Activated CD8-positive, alpha-beta T cell treated with anti-CD3 and anti-CD28 coated beads for 36 hours (primary cell): ENCODE measurements around the gene HNRNPAB. TPM values are rescaled to one million over a fixed set of nuclear protein-coding genes. Genes with fewer than 3 reads are reported as not detected.

Experiments used
- ATAC-seq: fragments of 200-7000 bp; cut with Tn5 transposase; one replicate; pipeline ENCODE4 v1.10.0; 2021; ENCODE audit warnings: mild to moderate bottlenecking, moderate library complexity
- CTCF ChIA-PET: fragments of 350-600 bp; sonication (Branson Sonifier 250); formaldehyde crosslinking; loops from one replicate; lab custom pipeline; 2021; ENCODE audit warnings: antibody characterized with exemption; lab: Charles Lee
- POLR2A ChIA-PET: fragments of 350-600 bp; sonication (Branson Sonifier 250); formaldehyde crosslinking; loops from one replicate; lab custom pipeline; 2021; ENCODE audit warnings: antibody characterized with exemption; lab: Charles Lee
- DNase-seq: peaks from one replicate; pipeline ENCODE4 v3.0.0-alpha.2; 2020
- H3K27ac Mint-ChIP-seq: one replicate; pipeline ENCODE4 v1.8.0; 2021; ENCODE audit warnings: mild to moderate bottlenecking, mixed read lengths
- H3K27me3 Mint-ChIP-seq: one replicate; pipeline ENCODE4 v1.8.0; 2021; ENCODE audit warnings: mixed read lengths
- H3K36me3 Mint-ChIP-seq: one replicate; pipeline ENCODE4 v1.8.0; 2021; ENCODE audit warnings: low read depth, mixed read lengths
- H3K4me1 Mint-ChIP-seq: one replicate; pipeline ENCODE4 v1.8.0; 2021; ENCODE audit warnings: low read depth, mixed read lengths
- H3K4me3 Mint-ChIP-seq: one replicate; pipeline ENCODE4 v1.8.0; 2021; ENCODE audit warnings: mild to moderate bottlenecking, moderate library complexity, mixed read lengths
- H3K9me3 Mint-ChIP-seq: one replicate; pipeline ENCODE4 v1.8.0; 2021; ENCODE audit warnings: mixed read lengths
- CTCF ChIP-seq: fragments of 200-600 bp; IDR thresholded peaks from one replicate; pipeline ENCODE4 v1.8.0; 2022; ENCODE audit warnings: antibody characterized with exemption, mild to moderate bottlenecking
- intact Hi-C: fragments of 100-400 bp; cut with micrococcal nuclease; formaldehyde crosslinking; loops from one replicate; pipeline ENCODE4 v1.10.0; 2022
- total RNA-seq, 2 experiments: library from RNA; stranded (reverse); gene quantifications; one replicate each; pipeline ENCODE4 v1.2.3, GENCODE V29; 2021

The HNRNPAB gene
- total RNA-seq, 2 experiments from 2014 or later, result 392 to 399 TPM

- Mint-ChIP-seq H3K36me3 (no peaks in the 10 kb centered on the region), H3K9me3 (no peaks in the 10 kb centered on the region), H3K4me1 (peaks cover 29% of the 10 kb centered on the region), H3K27me3 (no peaks in the 10 kb centered on the region), H3K4me3 (no peak overlapping the region), H3K27ac (no peak overlapping the region)
- ChIA-PET CTCF (interaction anchor here (0.6 to 7.0 kb wide), 7 partner anchors 9 to 63 kb away, joined by 3 to 40 read pairs (median 3); no protein-coding TSS in a partner anchor), POLR2A (interaction anchor here (1.1 to 1.3 kb wide), 3 partner anchors 9 to 34 kb away, joined by 3 to 4 read pairs (median 3); no protein-coding TSS in a partner anchor)
- peak; percentile 15 for TF ChIP-seq CTCF
- DNase-seq, result peak; percentile 78
- ATAC-seq, result peak; percentile 82
- intact Hi-C loops, result no loop called here
These were observed 43.4 kb downstream of the HNRNPAB start for GRCh38 chr5:178247481-178248456.

- peak overlapping the region; percentile 20 for H3K4me3 Mint-ChIP-seq
- peaks cover 27% of the 10 kb centered on the region for H3K4me1 Mint-ChIP-seq
These were observed 44.4 kb downstream of the HNRNPAB start for GRCh38 chr5:178248750-178249149.

GRCh38 chr5:178249191-178249989 is 45.1 kb downstream of the HNRNPAB start:
- peaks cover 27% of the 10 kb centered on the region for H3K4me1 Mint-ChIP-seq
- DNase-seq, result peak; percentile 79
- H3K27me3 Mint-ChIP-seq, result no peaks in the 10 kb centered on the region
- no peaks in the 10 kb centered on the region for H3K36me3 Mint-ChIP-seq
- no peak for TF ChIP-seq CTCF
- CTCF ChIA-PET, result interaction anchor here (1.1 to 7.0 kb wide), 2 partner anchors 14 to 31 kb away, joined by 3 to 40 read pairs; no protein-coding TSS in a partner anchor
- H3K9me3 Mint-ChIP-seq, result no peaks in the 10 kb centered on the region
- POLR2A ChIA-PET, result interaction anchor here (0.8 to 1.4 kb wide), 5 partner anchors 9 to 45 kb away, joined by 3 to 4 read pairs (median 3); partner anchors contain the start of gene HNRNPAB
- peak overlapping the region; percentile 87 for H3K27ac Mint-ChIP-seq
- intact Hi-C loops, result no loop called here
- peak overlapping the region; percentile 20 for H3K4me3 Mint-ChIP-seq
- ATAC-seq, result peak; percentile 78

More at GRCh38 chr5:178248750-178249149, 44.4 kb downstream of the HNRNPAB start:
- DNase-seq (no peak), ATAC-seq (no peak)
- Mint-ChIP-seq H3K9me3 (no peaks in the 10 kb centered on the region), H3K27me3 (no peaks in the 10 kb centered on the region), H3K36me3 (no peaks in the 10 kb centered on the region), H3K27ac (peak overlapping the region; percentile 87)
- CTCF ChIA-PET, result interaction anchor here (1.1 to 7.0 kb wide), 3 partner anchors 11 to 31 kb away, joined by 3 to 40 read pairs (median 6); no protein-coding TSS in a partner anchor
- POLR2A ChIA-PET, result interaction anchor here (0.8 to 1.4 kb wide), 5 partner anchors 8 to 45 kb away, joined by 3 to 4 read pairs (median 3); partner anchors contain the start of gene HNRNPAB
- no peak for TF ChIP-seq CTCF
- intact Hi-C loops, result no loop called here

GRCh38 chr5:178250263-178250662 is 45.9 kb downstream of the HNRNPAB start:
- POLR2A ChIA-PET, result interaction anchor here (0.7 to 1.6 kb wide), 4 partner anchors 9 to 45 kb away, joined by 3 to 4 read pairs (median 4); no protein-coding TSS in a partner anchor
- Mint-ChIP-seq H3K27me3 (no peaks in the 10 kb centered on the region), H3K4me3 (no peak overlapping the region), H3K27ac (no peak overlapping the region), H3K9me3 (no peaks in the 10 kb centered on the region), H3K4me1 (peaks cover 27% of the 10 kb centered on the region), H3K36me3 (no peaks in the 10 kb centered on the region)
- DNase-seq (no peak), ATAC-seq (no peak)
- TF ChIP-seq CTCF, result no peak
- CTCF ChIA-PET, result interaction anchor here (1.1 to 7.0 kb wide), 2 partner anchors 15 to 30 kb away, joined by 3 to 40 read pairs; no protein-coding TSS in a partner anchor
- intact Hi-C loops, result no loop called here
